Skeletal muscle satellite cell (primary cell): ENCODE data around the gene NKD1.

Source experiments
- H3K27me3 ChIP-seq: 2 replicates; pipeline ENCODE4 v1.7.0; 2013; ENCODE audit warnings: low read length; ENCODE audit not compliant: control insufficient read depth, insufficient read depth
- H3K36me3 ChIP-seq: 2 replicates; pipeline ENCODE4 v1.7.0; 2013; ENCODE audit warnings: mild to moderate bottlenecking, control low read depth, low read length; ENCODE audit not compliant: insufficient read depth
- H3K4me1 ChIP-seq: 2 replicates; pipeline ENCODE4 v1.7.0; 2013; ENCODE audit warnings: low read length; ENCODE audit not compliant: control insufficient read depth, insufficient read depth
- H3K4me2 ChIP-seq: 2 replicates; pipeline ENCODE4 v1.7.0; 2013; ENCODE audit warnings: mild to moderate bottlenecking, low read length
- H3K4me3 ChIP-seq: 2 replicates; pipeline ENCODE4 v1.7.0; 2013; ENCODE audit warnings: low read length
- H3K9ac ChIP-seq: 2 replicates; pipeline ENCODE4 v1.7.0; 2013; ENCODE audit warnings: mild to moderate bottlenecking, low read depth, low read length, moderate library complexity
- H3K9me3 ChIP-seq: replicated peaks from 2 replicates; pipeline ENCODE4 v1.7.0; 2013; ENCODE audit warnings: mild to moderate bottlenecking, control low read depth, low read length

The NKD1 gene

GRCh38 chr16:50615891-50616290 is 67.7 kb downstream of the NKD1 start:
- H3K9ac ChIP-seq = no peak overlapping the region
- no peaks in the 10 kb centered on the region for H3K36me3 ChIP-seq
- H3K4me2 ChIP-seq = no peak overlapping the region
- peaks cover 29% of the 10 kb centered on the region for H3K27me3 ChIP-seq
- no peaks in the 10 kb centered on the region for H3K9me3 ChIP-seq
- no peaks in the 10 kb centered on the region for H3K4me1 ChIP-seq
- no peak overlapping the region for H3K4me3 ChIP-seq

GRCh38 chr16:50616386-50616785 is 68.2 kb downstream of the NKD1 start:
- H3K9ac ChIP-seq = no peak overlapping the region
- H3K4me1 ChIP-seq = no peaks in the 10 kb centered on the region
- peaks cover 29% of the 10 kb centered on the region for H3K27me3 ChIP-seq
- H3K9me3 ChIP-seq = no peaks in the 10 kb centered on the region
- no peaks in the 10 kb centered on the region for H3K36me3 ChIP-seq
- H3K4me2 ChIP-seq = no peak overlapping the region
- no peak overlapping the region for H3K4me3 ChIP-seq

GRCh38 chr16:50616883-50617645 is 68.9 kb downstream of the NKD1 start:
- H3K36me3 ChIP-seq = no peaks in the 10 kb centered on the region
- no peak overlapping the region for H3K4me2 ChIP-seq
- H3K4me3 ChIP-seq = no peak overlapping the region
- H3K4me1 ChIP-seq = no peaks in the 10 kb centered on the region
- H3K9me3 ChIP-seq = no peaks in the 10 kb centered on the region
- peaks cover 29% of the 10 kb centered on the region for H3K27me3 ChIP-seq
- H3K9ac ChIP-seq = no peak overlapping the region

GRCh38 chr16:50617646-50618184 is 69.5 kb downstream of the NKD1 start:
- Histone ChIP-seq H3K4me1 (no peaks in the 10 kb centered on the region), H3K36me3 (no peaks in the 10 kb centered on the region), H3K4me3 (no peak overlapping the region), H3K9me3 (no peaks in the 10 kb centered on the region), H3K27me3 (peaks cover 28% of the 10 kb centered on the region), H3K9ac (no peak overlapping the region), H3K4me2 (no peak overlapping the region)

DNA sequence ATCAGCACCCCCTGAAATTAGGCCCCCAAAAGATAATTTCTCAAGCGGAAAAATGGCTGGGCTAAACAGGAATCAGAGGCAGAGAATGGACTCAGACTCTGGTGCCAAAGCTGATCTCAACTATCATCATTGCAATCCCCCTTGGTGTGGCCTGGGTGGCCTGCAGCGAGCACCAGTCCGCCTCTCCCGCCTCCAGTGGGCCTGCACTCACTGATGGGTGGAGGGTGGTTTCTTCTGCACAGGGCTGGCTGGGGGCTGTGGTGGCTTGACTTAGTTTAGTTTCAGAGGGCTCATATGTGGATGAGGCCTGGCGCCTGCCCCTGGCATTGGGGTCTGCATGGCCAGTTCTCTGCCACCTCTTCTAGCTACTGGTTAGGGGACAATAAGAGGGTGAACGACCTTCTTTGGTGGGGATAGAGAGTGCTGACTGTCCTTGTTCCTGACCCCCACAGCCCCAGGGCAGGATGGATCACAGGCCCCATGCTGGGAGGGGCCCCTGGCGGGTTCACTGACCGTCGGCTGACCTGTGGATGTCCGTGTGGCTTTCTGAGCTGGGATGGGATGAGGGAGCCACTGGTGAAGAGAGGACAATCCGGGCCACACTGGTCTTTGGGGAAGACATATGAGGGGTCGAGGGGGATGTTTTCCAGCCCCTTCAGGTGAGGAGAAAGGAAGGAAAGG is 70.2 kb downstream of the NKD1 start:
- H3K4me3 ChIP-seq = no peak overlapping the region
- no peaks in the 10 kb centered on the region for H3K36me3 ChIP-seq
- no peaks in the 10 kb centered on the region for H3K9me3 ChIP-seq
- H3K4me1 ChIP-seq = no peaks in the 10 kb centered on the region
- no peak overlapping the region for H3K9ac ChIP-seq
- no peak overlapping the region for H3K4me2 ChIP-seq
- H3K27me3 ChIP-seq = peaks cover 22% of the 10 kb centered on the region

DNA sequence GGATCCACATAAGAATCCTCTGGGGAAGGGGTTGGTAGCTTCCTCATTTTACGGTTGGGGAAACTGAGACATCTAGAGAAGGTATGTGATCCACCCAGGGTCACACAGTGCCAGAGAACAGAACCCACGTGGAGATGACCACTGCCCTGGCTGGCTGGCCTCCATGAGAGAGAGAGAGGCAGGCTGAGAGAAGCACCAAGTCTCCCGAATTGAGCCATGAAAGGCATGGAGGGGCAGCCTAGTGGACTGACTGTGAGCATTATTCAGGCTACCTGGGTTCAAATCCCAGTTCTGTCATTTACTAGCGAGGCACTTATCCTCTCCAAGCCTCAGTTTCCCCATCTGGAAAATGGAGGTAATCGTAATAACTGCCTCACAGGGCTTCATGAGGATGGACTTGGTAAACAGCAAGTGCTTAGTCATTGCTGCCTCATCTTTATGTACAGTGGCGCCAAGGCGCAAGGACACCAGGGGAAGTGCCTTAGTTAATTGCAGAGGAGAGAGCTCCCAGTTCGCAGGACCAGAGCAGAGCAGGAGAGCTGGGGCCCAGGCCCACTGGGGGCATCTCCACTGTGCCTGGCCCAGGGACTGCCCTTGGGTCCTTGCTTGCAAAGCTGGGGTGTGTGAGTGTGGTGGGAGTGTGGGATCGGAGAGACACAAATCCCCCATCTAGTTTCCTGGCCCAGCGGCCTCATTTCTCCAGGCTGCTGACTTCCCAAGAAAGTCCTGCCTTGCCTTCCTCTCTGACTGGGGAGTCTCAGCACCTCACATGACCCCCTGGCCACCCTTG is 71.7 kb downstream of the NKD1 start:
- Histone ChIP-seq H3K9me3 (no peaks in the 10 kb centered on the region), H3K4me1 (no peaks in the 10 kb centered on the region), H3K27me3 (peaks cover 9% of the 10 kb centered on the region), H3K4me3 (no peak overlapping the region), H3K9ac (no peak overlapping the region), H3K36me3 (no peaks in the 10 kb centered on the region), H3K4me2 (no peak overlapping the region)

DNA sequence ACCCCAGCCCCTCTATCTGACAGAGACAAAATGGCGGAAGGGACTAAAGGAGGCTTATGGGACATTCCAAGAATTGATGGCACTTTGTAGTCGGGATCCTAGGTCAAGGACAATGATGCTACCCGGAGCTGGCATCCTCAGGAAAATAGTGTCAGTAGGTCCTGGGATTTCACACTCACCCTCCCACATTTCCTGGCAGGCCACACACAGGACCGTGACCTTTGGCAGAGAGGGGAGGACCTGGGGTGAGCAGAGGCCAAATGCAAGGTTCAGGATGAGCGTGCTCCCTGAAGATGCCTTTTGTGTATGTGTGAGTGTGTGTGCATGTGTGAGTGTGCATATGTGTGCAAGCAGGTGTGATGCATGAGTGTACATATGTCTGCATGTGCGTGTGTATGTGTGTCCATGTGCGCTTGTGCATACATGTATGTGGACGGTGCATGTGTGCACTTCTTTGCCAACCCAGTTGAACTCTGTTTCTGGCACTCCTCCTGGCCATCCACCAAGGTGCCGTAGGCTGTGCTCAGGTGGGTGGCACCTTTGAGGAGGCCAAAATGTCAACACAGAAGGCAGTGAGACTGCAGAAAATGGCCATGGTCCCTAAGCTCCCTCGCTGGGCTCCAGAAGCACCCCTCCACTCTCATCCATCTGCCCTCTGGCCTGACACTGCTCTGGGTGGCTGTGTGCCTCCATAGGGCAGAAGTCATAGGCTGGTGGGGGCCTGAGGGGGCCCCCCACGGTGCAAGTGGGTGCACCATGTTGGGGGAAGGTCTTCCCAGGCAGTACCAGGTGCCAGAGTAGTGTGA is 72.7 kb downstream of the NKD1 start:
- Histone ChIP-seq H3K4me1 (no peaks in the 10 kb centered on the region), H3K9ac (no peak overlapping the region), H3K27me3 (no peaks in the 10 kb centered on the region), H3K9me3 (no peaks in the 10 kb centered on the region), H3K4me3 (no peak overlapping the region), H3K36me3 (no peaks in the 10 kb centered on the region), H3K4me2 (no peak overlapping the region)

DNA sequence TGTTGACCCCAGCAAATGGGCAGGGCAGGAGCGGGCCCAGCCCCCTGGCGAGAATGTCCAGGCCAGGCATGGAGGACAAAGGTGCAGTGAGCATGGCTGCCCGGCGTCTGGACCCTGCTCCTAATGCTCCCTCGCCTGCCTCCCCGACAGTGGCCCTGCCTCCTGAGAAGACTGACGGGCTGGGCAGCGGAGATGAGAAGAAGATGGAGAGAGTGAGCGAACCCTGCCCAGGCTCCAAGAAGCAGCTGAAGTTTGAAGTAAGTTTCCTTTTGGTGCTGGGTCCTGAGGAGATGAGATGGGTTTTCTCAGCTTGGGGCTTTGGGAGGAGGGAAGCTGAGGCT is 73.2 kb downstream of the NKD1 start:
- Histone ChIP-seq H3K4me3 (no peak overlapping the region), H3K36me3 (no peaks in the 10 kb centered on the region), H3K9me3 (no peaks in the 10 kb centered on the region), H3K4me2 (no peak overlapping the region), H3K27me3 (no peaks in the 10 kb centered on the region), H3K9ac (no peak overlapping the region), H3K4me1 (no peaks in the 10 kb centered on the region)

DNA sequence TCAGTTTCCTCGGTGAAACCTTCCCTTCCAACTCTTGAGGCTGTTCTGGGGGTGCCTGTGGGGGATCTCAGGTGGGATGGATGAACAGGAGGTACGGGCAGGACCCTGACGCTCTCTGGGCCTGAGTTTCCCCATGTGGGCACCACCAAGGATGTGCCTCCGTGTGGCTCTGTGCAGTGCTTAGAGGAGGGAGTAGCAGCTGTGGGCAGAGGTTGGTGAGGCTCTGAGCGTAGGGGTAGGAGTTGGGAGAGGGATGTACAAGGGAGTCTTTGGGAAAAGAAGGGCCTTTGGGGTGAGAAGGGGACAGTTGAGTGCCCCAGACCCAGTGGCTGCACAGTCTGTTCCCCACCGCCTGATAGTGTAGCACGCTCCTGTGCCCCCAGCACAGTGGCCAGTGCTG is 73.8 kb downstream of the NKD1 start:
- Histone ChIP-seq H3K4me1 (no peaks in the 10 kb centered on the region), H3K4me3 (no peak overlapping the region), H3K36me3 (no peaks in the 10 kb centered on the region), H3K9ac (no peak overlapping the region), H3K27me3 (no peaks in the 10 kb centered on the region), H3K9me3 (no peaks in the 10 kb centered on the region), H3K4me2 (no peak overlapping the region)

- Histone ChIP-seq H3K4me3 (no peak overlapping the region), H3K4me2 (no peak overlapping the region), H3K9ac (no peak overlapping the region), H3K4me1 (no peaks in the 10 kb centered on the region), H3K27me3 (no peaks in the 10 kb centered on the region), H3K36me3 (no peaks in the 10 kb centered on the region), H3K9me3 (no peaks in the 10 kb centered on the region)
Observed at GRCh38 chr16:50622643-50623369, 74.6 kb downstream of the NKD1 start.
